GM18951 (cell line): ENCODE data around the gene KIF7.
"Not testable (repeated sequence)": the region's sequence is repeated elsewhere in the genome, so short reads cannot be mapped to it uniquely, and the experiment has no call there.

Experiments
- POLR2A ChIP-seq: IDR thresholded peaks from 4 replicates; pipeline ENCODE4 v1.6.1; 2011; ENCODE audit warnings: mild to moderate bottlenecking; ENCODE audit not compliant: insufficient read length, insufficient read depth; ENCODE audit errors: extremely low read depth
- in situ Hi-C: fragments of 300-500 bp; cut with MboI; formaldehyde crosslinking; loops from one replicate; pipeline ENCODE4 v1.12.0; 2022; ENCODE audit warnings: low sequenced_read_pairs, mixed read lengths, inconsistent platforms; ENCODE audit not compliant: unreplicated experiment

KIF7 gene

GRCh38 chr15:89611317-89611716 lies 44.0 kb downstream of the KIF7 start:
- in situ Hi-C loops = no loop called here
- no peak for TF ChIP-seq POLR2A

GRCh38 chr15:89599021-89599420 lies 56.2 kb downstream of the KIF7 start:
- in situ Hi-C loops = no loop called here
- TF ChIP-seq POLR2A = no peak

- in situ Hi-C loops = no loop called here
- TF ChIP-seq POLR2A = no peak
Measured at GRCh38 chr15:89593018-89593417, 62.2 kb downstream of the KIF7 start.

- TF ChIP-seq POLR2A = no peak
- in situ Hi-C loops = no loop called here
Measured at GRCh38 chr15:89591834-89592233, 63.4 kb downstream of the KIF7 start.

GRCh38 chr15:89587955-89588354 lies 67.3 kb downstream of the KIF7 start:
- in situ Hi-C loops = no loop called here
- TF ChIP-seq POLR2A = no peak

- in situ Hi-C loops = no loop called here
- no peak for TF ChIP-seq POLR2A
Measured at GRCh38 chr15:89586651-89587050, 68.6 kb downstream of the KIF7 start.

- in situ Hi-C loops = not testable (repeated sequence)
Measured at GRCh38 chr15:89580747-89581146, 74.5 kb downstream of the KIF7 start.

GRCh38 chr15:89578146-89578545 lies 77.1 kb downstream of the KIF7 start:
- in situ Hi-C loops = no loop called here
- no peak for TF ChIP-seq POLR2A
